SW 1271 (cell line): ENCODE results near the gene RPTOR.

Source experiments
- DNase-seq, 2 experiments: peaks; one replicate each; lab custom pipeline; 2025; lab: John Stamatoyannopoulos, UW

RPTOR gene

DNA sequence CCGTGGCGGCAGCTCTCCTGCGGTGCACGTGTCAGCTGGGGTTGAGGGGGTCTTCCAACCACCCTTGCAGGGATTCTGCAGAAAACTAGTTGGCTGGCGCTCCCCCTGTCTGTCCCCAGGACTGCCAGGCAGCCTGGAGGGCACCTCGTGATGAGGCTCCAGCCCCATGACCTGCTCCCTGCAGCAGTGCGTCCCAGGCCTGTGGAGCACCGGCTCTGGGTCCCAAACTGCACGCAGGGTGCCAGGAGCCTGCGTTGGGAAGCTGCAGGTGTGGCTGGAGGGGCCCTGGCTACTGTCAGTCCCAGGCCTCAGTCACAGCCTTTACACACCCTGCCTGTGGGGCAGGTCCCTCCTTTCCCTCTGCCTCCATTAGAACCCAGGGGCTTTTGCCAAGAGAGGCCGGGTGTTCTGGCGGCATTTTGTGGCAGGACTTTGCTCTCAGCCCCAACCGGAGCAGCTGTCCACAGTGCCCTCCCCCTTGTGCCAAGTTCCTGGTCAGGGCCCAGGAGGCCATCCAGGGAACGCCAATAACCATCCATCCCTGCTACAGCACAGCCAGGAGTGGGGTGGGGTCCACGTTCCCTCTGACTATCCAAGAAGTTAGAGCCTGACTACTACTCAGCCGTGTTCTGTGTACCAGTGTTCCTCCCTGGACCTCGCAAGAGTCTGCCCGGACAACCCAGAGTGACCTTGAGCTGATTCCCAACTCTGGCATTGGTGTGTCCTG lies 456.2 kb downstream of the RPTOR start:
- DNase-seq = no peak

DNA sequence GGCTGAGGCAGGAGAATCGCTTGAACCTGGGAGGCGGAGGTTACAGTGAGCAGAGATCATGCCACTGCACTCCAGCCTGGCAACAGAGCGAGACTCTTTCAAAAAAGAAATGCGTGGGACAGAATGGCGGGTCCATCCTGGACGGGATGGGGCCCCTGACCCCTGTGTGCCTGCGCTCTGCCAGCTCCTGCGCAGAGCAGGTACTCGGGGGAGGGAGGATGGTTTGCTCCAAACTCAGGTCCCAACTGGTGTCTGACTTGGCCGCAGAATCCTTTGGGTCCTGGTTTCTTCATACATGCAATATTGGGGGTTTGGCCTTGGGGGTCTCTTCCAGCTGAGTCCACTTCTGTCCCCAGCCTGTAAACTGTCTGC lies 457.4 kb downstream of the RPTOR start:
- no peak for DNase-seq

DNA sequence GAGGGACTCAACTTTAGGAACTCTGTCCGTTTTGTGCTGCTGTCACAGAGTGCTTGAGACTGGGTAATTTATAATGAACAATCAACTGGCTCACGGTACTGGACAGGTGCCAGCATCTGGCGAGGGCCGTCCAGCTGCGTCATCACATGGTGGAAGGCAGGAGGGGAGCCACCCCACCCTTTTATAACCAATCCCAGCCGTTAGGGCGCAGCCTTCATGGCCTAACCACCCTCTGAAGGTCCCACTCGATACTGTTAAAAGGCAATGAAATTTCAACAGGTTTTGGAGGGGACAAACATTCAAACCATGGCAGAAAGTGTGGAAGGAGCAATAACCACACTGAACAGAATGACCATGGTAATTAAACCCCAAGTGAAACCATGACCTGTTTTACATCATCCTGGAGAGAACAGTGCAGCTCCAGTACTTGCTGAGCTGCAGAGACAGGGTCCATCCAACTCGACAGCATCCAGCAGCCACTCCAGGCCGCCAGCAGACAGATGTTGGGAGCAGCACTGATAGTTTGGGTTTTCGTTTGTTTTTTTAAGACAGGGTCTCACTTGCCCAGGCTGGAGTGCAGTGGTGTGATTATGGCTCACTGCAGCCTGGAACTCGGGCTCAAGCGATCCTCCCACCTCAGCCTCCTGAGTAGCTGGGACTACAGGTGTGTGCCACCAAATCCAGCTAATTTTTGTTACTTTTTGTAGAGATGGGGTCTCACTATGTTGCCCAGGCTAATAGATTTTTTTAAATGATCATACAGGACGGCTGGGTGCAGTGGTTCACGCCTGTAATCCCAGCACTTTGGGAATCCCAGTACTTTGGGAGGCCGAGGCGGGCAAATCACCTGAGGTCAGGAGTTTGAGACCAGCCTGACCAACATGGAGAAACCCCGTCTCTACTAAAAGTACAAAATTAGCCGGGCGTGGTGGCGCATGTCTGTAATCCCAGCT lies 458.0 kb downstream of the RPTOR start:
- DNase-seq = no peak

DNA sequence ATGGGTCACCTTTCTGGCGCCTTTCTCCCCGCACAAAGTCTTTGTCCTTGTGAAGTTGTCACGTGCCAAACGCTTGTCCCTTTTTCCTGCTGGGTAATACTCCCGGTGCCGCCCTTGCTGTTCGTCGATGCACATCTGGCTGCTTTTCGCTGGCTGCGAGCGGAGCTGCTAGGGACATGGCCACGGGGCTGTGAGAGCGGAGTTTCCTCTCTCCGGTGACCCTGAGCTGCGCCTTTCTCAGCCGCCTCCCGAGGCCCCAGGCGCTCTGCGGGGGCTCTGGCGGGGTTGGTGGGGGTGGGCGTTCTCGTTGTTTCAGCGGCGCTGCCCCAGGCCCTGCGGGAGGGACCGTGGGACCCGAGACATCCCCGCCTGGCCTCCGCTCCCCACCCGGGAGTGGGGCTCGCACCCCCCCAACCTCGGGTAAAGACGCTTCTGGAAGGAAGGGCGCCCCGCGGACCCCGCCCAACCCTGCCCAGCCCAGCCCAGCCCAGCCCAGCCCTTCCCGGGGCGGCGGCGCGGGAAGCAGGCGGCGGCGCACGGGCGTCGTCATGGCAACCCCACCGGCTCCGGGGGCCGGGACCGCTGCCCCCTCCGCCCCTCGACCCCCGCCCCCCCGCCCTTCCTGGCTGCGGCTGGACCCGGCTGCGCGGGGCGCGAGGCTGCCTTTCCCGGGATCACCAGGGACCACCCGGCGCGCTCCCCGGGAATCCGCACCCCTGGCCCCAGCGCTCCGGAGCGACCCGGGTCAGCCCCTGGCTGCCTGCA lies 459.3 kb downstream of the RPTOR start:
- no peak for DNase-seq

DNA sequence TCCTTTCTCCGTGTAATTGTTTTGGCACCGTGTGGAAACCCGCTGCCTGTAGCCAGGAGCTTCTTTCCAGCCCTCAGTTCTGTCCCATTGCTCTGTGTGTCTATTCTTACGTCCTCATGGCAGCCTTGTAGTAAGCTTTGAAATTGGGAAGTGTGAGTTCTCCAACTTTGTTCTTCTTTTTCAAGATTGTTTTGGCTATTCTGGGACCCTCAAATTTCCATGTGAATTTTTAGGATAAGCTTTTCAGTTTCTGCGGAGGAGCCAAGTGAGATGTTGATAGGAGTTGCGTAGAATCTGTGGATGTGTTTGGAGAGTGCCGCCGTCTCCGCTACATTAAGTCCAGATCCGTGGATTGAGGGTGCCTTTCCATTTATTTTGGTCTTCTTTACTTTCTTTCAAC lies 462.3 kb downstream of the RPTOR start:
- DNase-seq = no peak

DNA sequence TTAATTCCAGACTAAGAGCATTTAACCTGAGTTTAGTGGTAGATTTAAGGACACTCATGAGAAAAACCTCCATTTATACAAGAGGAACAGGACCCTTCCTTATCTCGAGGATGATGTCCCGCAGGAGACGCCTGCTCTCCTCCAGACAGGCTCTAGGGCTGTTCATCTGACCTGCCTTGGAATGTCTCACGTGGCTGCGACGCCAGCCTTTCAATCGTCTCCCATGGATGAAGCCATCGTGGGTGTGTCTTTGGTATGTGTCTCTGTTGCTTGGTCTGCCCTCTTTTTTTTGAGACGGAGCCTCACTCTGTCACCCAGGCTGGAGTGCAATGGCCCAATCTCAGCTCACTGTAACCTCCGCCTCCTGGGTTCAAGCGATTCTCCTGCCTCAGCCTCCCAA lies 463.5 kb downstream of the RPTOR start:
- DNase-seq = no peak

DNA sequence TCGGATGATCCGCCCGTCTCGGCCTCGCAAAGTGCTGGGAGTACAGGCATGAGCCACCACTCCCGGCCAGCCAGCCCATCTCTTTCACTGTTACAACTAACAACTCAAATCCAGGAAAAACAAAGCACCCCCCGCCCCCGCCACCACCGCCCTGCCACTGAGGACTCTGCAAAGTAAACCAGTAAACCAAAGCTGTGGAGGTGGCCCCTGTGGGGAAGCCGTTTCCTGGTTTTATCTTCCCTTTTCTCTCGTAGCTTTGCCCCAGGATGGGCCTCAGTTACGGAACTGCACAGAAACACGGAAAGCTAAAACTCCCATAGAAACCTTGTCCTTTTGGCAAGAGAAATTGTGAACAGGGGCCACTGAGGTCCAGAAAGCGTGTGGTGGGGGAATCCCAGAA lies 464.5 kb downstream of the RPTOR start:
- no peak for DNase-seq

DNA sequence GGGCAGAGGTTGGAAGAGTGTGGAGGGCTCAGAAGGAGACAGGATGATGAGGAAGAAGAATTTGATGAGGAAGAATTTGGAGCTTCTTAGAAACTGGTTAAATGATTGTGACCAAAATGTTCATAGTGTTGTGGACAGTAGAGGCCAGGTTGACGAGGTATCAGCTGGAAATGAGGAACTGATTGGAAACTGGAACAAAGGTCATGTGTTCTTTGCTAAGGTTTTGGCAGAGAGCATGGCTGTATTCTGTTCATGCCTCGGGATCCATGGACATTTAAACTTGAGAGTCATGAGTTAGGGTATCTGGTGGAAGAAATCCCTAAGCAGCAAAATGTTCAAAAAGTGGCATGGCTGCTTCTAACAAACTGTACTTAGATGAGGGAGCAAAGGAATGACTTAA lies 466.3 kb downstream of the RPTOR start:
- no peak for DNase-seq

DNA sequence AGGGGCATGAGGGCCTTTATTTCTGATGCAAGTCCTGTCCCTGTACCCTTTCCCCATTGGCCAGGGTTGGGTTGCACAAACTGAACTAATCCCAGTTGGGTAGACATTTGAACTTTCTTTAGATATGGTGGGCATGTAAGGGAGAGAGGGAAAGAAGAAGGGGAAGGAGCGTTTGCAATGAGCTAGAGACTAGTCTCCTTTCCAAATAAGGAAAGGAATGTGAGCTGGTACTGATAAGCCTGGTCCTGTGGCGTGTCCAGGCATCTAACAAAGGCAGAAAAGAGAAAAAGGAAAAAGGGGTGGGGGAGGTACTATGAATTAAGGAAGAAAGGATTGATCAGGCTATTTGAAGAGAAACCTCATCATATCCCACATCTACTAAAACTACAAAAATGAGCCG lies 467.3 kb downstream of the RPTOR start:
- no peak for DNase-seq

DNA sequence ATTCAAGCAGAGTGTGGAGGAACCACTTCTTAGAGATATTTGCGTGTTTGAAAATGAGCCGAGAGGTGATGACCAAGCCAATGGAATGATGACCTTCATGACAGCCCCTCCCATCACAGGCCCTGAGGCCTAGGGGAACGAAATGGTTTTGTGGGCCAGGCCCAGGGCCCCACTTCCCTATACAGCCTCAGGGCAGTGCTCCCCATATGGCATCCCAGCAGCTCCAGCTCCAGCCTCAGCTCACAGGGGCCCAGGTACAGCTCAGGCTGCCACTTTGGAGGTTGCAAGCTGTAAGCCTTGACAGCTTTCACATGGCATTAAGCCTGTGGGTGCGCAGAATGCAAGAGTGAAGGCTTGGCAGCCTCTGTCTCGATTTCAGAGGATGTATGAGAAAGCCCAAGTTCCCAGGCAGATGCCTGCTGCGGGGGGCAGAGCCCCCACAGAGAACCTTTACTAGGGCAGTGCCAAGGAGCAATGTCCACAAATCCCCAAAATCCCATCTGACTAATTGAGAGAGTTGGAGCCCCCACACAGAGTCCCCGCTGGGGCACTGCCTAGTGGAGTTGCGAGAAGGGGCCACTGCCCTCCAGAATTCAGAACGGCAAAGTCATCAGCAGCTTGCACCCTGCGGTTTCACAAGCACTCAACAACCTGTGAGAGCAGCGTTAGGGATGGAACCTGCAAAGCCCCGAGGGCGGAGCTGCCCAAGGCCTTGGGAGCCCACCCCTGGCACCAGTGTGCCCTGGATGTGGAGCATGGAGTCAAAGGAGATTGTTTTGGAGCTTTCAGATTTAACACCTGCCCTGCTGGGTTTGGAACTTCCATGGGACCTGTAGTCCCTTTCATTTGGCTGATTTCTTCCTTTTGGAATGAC lies 468.2 kb downstream of the RPTOR start:
- no peak for DNase-seq

DNA sequence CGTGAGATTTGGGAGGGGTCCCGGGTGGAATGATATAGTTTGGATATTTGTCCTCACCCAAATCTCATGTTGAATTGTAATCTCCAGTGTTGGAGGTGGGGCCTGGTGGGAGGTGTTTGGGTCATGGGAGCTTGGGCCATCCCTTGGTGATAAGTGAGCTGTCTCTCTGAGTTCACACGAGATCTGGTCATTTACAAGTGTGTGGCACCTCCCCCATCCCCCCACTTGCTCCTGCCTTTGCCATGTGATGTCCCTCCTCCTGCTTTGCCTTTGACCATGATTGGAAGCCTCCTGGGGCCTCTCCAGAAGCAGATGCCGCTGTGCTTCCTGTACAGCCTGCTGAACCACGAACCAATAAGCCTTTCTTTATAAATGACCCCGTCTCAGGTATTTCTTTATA lies 469.0 kb downstream of the RPTOR start:
- DNase-seq = no peak

DNA sequence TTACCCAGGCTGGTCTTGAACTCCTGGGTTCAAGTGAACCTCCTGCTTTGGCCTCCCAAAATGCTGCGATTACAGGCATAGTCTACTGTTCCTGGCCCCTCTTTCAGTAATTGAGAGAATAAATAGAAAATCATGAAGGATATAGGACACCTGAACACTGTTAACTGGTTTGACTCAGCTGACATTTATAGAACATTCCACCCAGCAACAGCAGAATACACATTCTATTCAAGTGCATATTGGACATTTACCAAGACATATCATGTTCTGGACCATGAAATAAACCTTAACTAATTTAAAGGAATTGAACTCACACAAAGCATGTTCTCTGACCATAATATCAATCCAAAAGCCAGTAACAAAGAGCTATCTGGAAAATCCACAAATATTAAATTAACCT lies 470.5 kb downstream of the RPTOR start:
- no peak for DNase-seq
